Peyer's patch (tissue), 4 donors: ENCODE results near the gene GPR55. TPM values are rescaled to one million over a fixed set of nuclear protein-coding genes. Genes with fewer than 3 reads are reported as not detected.
A peak's percentile ranks its signal among the peaks of the same experiment; 100 is the strongest.

Source experiments
- DNase-seq, 3 donors: peaks; one replicate each; pipeline ENCODE4 v3.0.0-alpha.2; 2017 to 2019
- H3K27ac ChIP-seq, 4 donors: fragments of 200-600 bp; sonication (generic); one replicate each; pipeline ENCODE4 v1.5.1; 2016 to 2019
- H3K27me3 ChIP-seq, 2 donors: fragments of 200-600 bp; sonication (generic); one replicate each; pipeline ENCODE4 v1.5.1; 2019
- H3K36me3 ChIP-seq, 3 donors: fragments of 200-600 bp; sonication (generic); one replicate each; pipeline ENCODE4 v1.5.1; 2016 to 2019
- H3K4me1 ChIP-seq, 4 donors: fragments of 200-600 bp; sonication (generic); one replicate each; pipeline ENCODE4 v1.5.1; 2016 to 2019
- H3K4me3 ChIP-seq, 4 donors: fragments of 200-600 bp; sonication (generic); 1 replicate in 3 of 4; 2 replicates in 1 of 4; pipeline ENCODE4 v1.5.1; 2016 to 2019; ENCODE audit warnings: mild to moderate bottlenecking in 1 of 4
- H3K9me3 ChIP-seq, 4 donors: fragments of 200-600 bp; sonication (generic); one replicate each; pipeline ENCODE4 v1.5.1; 2016 to 2019; ENCODE audit warnings: mild to moderate bottlenecking in 1 of 4
- CTCF ChIP-seq, 6 experiments: fragments of 450-650 bp in 4 of 6; fragments of 200-600 bp in 2 of 6; sonication (generic) in 1 of 6; IDR thresholded peaks; one replicate each; pipeline ENCODE4 v1.5.1; 2017 to 2019; ENCODE audit warnings: antibody characterized with exemption in 6 of 6, mild to moderate bottlenecking in 3 of 6, moderate library complexity in 1 of 6
- POLR2A ChIP-seq, 2 donors: fragments of 450-650 bp; IDR thresholded peaks; one replicate each; pipeline ENCODE4 v1.5.1; 2017; ENCODE audit warnings: antibody characterized with exemption in 2 of 2, mild to moderate bottlenecking in 2 of 2, moderate library complexity in 2 of 2
- total RNA-seq, 4 donors: library from RNA; depleted of rRNA; stranded (reverse); fragments of >200 nt; gene quantifications; one replicate each; pipeline ENCODE4 v1.1.0, GENCODE V29; 2016

Gene GPR55
- total RNA-seq, 4 donors from 2014 or later = 1.0 to 4.7 (median 3.2) TPM

- Histone ChIP-seq H3K27me3 (no peaks in the 10 kb centered on the region), H3K4me3 (no peak overlapping the region), H3K27ac (no peak overlapping the region), H3K4me1 (no peaks in the 10 kb centered on the region), H3K36me3 (no peaks in the 10 kb centered on the region), H3K9me3 (no peaks in the 10 kb centered on the region)
- peak in 2 of 3 donors; percentile 45 to 71 for DNase-seq
- TF ChIP-seq POLR2A (IDR thresholded peaks at IDR 0.05) (no peak), CTCF (IDR thresholded peaks at IDR 0.05) (peak; percentile 23 to 73 (median 64))
These were observed 22.7 kb downstream of the GPR55 start for GRCh38 chr2:230902180-230902899.

- TF ChIP-seq POLR2A (IDR thresholded peaks at IDR 0.05) = no peak
- TF ChIP-seq CTCF (IDR thresholded peaks at IDR 0.05) = no peak
- no peaks in the 10 kb centered on the region for H3K27me3 ChIP-seq
- H3K4me1 ChIP-seq = peaks cover 0 to 5% (median 0%) of the 10 kb centered on the region in 4 donors
- peak in 1 of 3 donors; percentile 1 for DNase-seq
- H3K4me3 ChIP-seq = no peak overlapping the region
- no peaks in the 10 kb centered on the region for H3K9me3 ChIP-seq
- H3K27ac ChIP-seq = no peak overlapping the region
- no peaks in the 10 kb centered on the region for H3K36me3 ChIP-seq
These were observed 24.0 kb downstream of the GPR55 start for GRCh38 chr2:230901006-230901405.

GRCh38 chr2:230900336-230900995 is 24.6 kb downstream of the GPR55 start:
- H3K27ac ChIP-seq = no peak overlapping the region
- H3K4me3 ChIP-seq = no peak overlapping the region
- TF ChIP-seq CTCF (IDR thresholded peaks at IDR 0.05) (no peak), POLR2A (IDR thresholded peaks at IDR 0.05) (no peak)
- peaks cover 0 to 5% (median 0%) of the 10 kb centered on the region in 4 donors for H3K4me1 ChIP-seq
- no peaks in the 10 kb centered on the region for H3K27me3 ChIP-seq
- H3K9me3 ChIP-seq = no peaks in the 10 kb centered on the region
- H3K36me3 ChIP-seq = no peaks in the 10 kb centered on the region
- peak in 2 of 3 donors; percentile 7 to 41 for DNase-seq

- Histone ChIP-seq H3K4me1 (peaks cover 0 to 11% (median 1%) of the 10 kb centered on the region in 4 donors), H3K4me3 (no peak overlapping the region), H3K9me3 (no peaks in the 10 kb centered on the region), H3K27ac (no peak overlapping the region), H3K36me3 (no peaks in the 10 kb centered on the region), H3K27me3 (no peaks in the 10 kb centered on the region)
- TF ChIP-seq CTCF (IDR thresholded peaks at IDR 0.05) (no peak), POLR2A (IDR thresholded peaks at IDR 0.05) (no peak)
- no peak for DNase-seq
These were observed 25.3 kb downstream of the GPR55 start for GRCh38 chr2:230899786-230900185.

GRCh38 chr2:230899287-230899686 is 25.8 kb downstream of the GPR55 start:
- H3K9me3 ChIP-seq = no peaks in the 10 kb centered on the region
- H3K36me3 ChIP-seq = no peaks in the 10 kb centered on the region
- no peak overlapping the region for H3K27ac ChIP-seq
- H3K4me1 ChIP-seq = peaks cover 0 to 16% (median 4%) of the 10 kb centered on the region in 4 donors
- no peak for TF ChIP-seq CTCF (IDR thresholded peaks at IDR 0.05)
- no peak for TF ChIP-seq POLR2A (IDR thresholded peaks at IDR 0.05)
- no peak for DNase-seq
- no peak overlapping the region for H3K4me3 ChIP-seq
- no peaks in the 10 kb centered on the region for H3K27me3 ChIP-seq
